Nephron progenitor cell (in vitro differentiated cells): ENCODE data around the gene RET.

ENCODE experiments used
- DNase-seq: peaks from one replicate; pipeline ENCODE4 v3.0.0; 2021
- H3K27ac Mint-ChIP-seq: 2 replicates; pipeline ENCODE4 v1.8.0; 2021; ENCODE audit warnings: mild to moderate bottlenecking, moderate library complexity, mixed read lengths
- H3K27me3 Mint-ChIP-seq: 2 replicates; pipeline ENCODE4 v1.8.0; 2021; ENCODE audit warnings: mild to moderate bottlenecking, low read depth, mixed read lengths; ENCODE audit not compliant: poor library complexity
- H3K36me3 Mint-ChIP-seq: 2 replicates; pipeline ENCODE4 v1.8.0; 2021; ENCODE audit warnings: low read depth, mixed read lengths
- H3K4me1 Mint-ChIP-seq: 2 replicates; pipeline ENCODE4 v1.8.0; 2021; ENCODE audit warnings: mixed read lengths
- H3K4me3 Mint-ChIP-seq: 2 replicates; pipeline ENCODE4 v1.8.0; 2021; ENCODE audit warnings: mild to moderate bottlenecking, moderate library complexity, mixed read lengths
- H3K9me3 Mint-ChIP-seq: 2 replicates; pipeline ENCODE4 v1.8.0; 2021; ENCODE audit warnings: mild to moderate bottlenecking, moderate library complexity, mixed read lengths
- TF ChIP-seq, protein P1 (sequence below): fragments of 200-600 bp; sonication (generic); IDR thresholded peaks from 2 replicates; pipeline ENCODE4 v1.5.0; 2021; ENCODE audit warnings: antibody characterized with exemption

The RET gene

DNA sequence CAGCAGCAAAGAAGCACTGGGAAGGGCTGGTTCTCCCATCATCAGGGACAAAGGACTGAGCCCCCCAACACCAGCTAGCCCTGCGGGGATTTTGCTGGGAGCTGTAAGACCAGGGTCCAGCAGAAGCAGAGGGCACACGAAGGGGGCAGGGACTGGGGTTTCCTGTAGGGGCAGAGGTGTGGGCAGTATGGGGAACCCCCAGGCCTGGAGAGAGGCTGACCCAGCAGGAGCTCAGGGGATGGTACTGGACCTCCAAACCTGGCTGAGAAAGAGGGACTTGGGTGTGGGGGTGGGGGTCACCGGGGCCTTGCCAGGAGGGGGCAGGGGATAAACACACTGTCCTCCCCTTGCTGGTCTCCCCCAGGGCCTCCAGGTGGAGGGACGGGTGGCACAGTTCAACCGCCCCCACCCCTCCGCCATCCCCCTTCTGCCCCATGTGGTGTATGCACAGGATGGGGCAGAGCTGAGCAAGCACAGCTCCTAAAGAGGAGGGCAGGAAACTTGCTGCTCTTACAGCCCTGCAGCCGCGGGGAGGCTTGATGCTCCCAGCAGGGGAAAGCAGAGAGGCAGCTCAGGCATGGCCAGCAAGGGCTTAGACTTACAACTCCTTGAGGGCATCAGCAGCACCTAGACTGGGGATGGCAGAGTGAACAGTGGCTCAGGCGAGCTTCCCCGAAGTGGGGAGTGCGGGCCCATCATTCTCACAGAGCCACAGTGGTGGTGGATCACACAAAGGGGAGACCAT lies 12.4 kb upstream of the RET start:
- no peak overlapping the region for H3K27ac Mint-ChIP-seq
- H3K27me3 Mint-ChIP-seq, result peaks cover 20% of the 10 kb centered on the region
- no peak for DNase-seq
- H3K4me3 Mint-ChIP-seq, result no peak overlapping the region
- TF ChIP-seq, protein P1, sequence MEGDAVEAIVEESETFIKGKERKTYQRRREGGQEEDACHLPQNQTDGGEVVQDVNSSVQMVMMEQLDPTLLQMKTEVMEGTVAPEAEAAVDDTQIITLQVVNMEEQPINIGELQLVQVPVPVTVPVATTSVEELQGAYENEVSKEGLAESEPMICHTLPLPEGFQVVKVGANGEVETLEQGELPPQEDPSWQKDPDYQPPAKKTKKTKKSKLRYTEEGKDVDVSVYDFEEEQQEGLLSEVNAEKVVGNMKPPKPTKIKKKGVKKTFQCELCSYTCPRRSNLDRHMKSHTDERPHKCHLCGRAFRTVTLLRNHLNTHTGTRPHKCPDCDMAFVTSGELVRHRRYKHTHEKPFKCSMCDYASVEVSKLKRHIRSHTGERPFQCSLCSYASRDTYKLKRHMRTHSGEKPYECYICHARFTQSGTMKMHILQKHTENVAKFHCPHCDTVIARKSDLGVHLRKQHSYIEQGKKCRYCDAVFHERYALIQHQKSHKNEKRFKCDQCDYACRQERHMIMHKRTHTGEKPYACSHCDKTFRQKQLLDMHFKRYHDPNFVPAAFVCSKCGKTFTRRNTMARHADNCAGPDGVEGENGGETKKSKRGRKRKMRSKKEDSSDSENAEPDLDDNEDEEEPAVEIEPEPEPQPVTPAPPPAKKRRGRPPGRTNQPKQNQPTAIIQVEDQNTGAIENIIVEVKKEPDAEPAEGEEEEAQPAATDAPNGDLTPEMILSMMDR, result no peak
- peaks cover 20% of the 10 kb centered on the region for H3K4me1 Mint-ChIP-seq
- H3K9me3 Mint-ChIP-seq, result no peaks in the 10 kb centered on the region
- no peaks in the 10 kb centered on the region for H3K36me3 Mint-ChIP-seq

DNA sequence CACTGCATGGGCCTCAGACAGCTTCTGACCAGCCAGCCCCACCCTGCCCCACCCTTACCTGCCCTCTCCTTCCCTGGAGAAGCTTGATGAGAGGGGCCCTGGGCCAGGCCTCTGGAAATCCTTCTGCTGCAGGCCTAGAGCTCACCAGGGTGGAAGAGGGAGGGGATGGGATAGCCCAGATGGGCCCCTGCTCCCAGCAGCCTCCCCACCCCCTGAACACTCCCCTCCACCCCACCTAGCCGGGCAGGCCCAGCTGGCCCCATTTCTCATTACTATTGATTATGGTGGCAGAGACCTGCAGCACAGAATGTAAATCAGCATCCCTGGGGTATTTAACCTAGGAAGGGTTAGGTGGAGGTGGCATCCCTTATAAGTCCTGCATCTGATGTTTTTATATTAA lies 11.6 kb upstream of the RET start:
- Mint-ChIP-seq H3K4me1 (peaks cover 16% of the 10 kb centered on the region), H3K27ac (no peak overlapping the region), H3K36me3 (no peaks in the 10 kb centered on the region), H3K4me3 (no peak overlapping the region), H3K9me3 (no peaks in the 10 kb centered on the region), H3K27me3 (peaks cover 15% of the 10 kb centered on the region)
- no peak for DNase-seq
- TF ChIP-seq, protein P1, result no peak

DNA sequence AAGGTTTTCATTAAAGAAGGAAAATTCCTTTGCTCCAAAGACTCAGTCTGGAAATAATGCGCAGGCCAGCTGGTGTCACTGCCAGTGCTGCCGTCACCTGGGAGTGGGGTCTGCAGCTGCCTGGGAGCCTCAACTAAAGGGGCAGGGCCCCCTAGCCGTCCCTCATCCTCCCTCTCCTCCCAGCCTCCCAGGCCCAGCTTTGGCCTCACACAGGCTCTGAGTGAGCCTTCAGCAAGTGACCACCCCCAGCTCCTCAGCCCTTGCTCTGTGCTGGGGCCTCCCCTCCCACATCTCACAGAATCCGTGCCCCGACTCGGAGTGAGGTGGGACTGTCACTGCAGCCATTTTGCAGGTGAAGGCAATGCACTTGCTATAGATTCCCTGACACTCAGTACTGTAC lies 11.1 kb upstream of the RET start:
- no peak overlapping the region for H3K4me3 Mint-ChIP-seq
- H3K4me1 Mint-ChIP-seq, result peaks cover 16% of the 10 kb centered on the region
- DNase-seq, result no peak
- H3K27ac Mint-ChIP-seq, result no peak overlapping the region
- TF ChIP-seq, protein P1, result no peak
- peaks cover 13% of the 10 kb centered on the region for H3K27me3 Mint-ChIP-seq
- no peaks in the 10 kb centered on the region for H3K36me3 Mint-ChIP-seq
- H3K9me3 Mint-ChIP-seq, result no peaks in the 10 kb centered on the region

DNA sequence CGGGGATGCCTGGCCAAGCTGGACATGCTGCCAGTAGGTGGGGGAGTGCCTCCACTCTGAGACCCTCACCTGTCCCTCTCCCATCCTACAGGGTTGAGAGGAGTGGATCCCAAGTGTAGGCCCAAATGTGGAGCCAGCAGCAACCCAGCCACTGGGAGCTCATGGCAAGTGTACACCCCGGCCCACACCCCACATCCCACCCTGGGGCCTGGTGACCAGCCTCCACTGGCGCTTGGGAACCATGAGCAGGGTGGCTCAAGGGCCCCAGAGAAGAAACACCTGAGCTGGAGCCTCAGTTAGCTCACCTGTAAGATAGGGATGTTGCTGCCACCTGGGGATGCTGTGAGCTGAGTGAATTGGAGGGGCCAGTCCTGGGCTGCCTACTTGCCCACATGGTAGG lies 10.4 kb upstream of the RET start:
- H3K36me3 Mint-ChIP-seq, result no peaks in the 10 kb centered on the region
- H3K4me1 Mint-ChIP-seq, result peaks cover 16% of the 10 kb centered on the region
- peaks cover 17% of the 10 kb centered on the region for H3K27me3 Mint-ChIP-seq
- TF ChIP-seq, protein P1, result no peak
- H3K9me3 Mint-ChIP-seq, result no peaks in the 10 kb centered on the region
- H3K27ac Mint-ChIP-seq, result no peak overlapping the region
- H3K4me3 Mint-ChIP-seq, result no peak overlapping the region
- no peak for DNase-seq

DNA sequence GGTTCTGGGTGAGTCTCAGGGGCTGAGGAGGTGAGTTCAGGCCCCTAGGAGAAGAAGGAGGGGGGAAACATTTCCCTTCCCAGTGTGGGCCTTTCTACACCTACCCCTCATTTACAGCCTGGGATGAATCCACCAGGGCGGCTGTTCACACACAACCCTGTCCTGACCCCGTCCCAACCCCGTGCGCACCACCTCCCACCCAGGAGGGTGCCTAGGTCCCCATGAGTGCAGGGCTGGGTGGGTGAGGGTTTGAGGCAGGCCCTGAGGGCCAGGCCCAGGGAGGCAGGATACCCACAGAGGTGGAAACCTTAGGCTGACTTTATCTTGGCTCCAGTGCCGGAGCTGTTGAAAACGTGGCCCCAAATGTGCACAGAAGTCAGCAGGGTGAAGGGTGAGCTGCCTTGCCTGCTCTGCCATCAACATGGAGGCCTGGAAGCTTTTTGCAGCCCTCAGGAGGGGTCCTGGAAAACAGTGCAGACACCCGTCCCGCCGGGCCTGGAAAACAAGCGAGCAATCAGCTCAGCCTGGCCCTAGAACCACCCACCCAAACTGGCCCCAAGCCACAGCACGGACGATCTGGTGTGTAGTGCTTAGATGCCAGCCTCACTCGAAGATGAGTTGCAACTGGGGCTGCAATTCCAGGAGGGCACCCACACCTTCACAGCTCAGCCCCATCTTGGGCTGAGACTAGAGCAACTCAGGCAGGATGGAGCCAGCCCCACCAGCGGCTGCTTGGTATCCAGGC lies 9.3 kb upstream of the RET start:
- H3K36me3 Mint-ChIP-seq, result no peaks in the 10 kb centered on the region
- TF ChIP-seq, protein P1, result no peak
- no peak overlapping the region for H3K4me3 Mint-ChIP-seq
- H3K27me3 Mint-ChIP-seq, result peaks cover 22% of the 10 kb centered on the region
- H3K27ac Mint-ChIP-seq, result no peak overlapping the region
- H3K9me3 Mint-ChIP-seq, result no peaks in the 10 kb centered on the region
- H3K4me1 Mint-ChIP-seq, result peaks cover 11% of the 10 kb centered on the region
- no peak for DNase-seq

DNA sequence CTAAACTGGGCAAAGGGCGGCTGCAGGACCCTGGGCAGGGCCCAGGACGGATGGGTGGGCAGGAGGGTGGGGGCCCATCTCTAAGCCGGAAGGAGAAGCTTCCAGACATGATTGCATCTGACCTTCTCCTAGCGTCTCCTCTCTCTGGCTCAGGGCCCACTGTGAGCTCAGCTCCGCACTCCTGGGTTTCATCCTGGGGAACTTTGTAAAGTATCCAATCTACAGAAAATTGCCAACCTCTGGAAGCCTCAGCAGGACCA lies 8.8 kb upstream of the RET start:
- Mint-ChIP-seq H3K4me3 (no peak overlapping the region), H3K4me1 (peaks cover 11% of the 10 kb centered on the region), H3K27ac (no peak overlapping the region), H3K36me3 (no peaks in the 10 kb centered on the region), H3K9me3 (no peaks in the 10 kb centered on the region), H3K27me3 (peaks cover 27% of the 10 kb centered on the region)
- no peak for DNase-seq
- TF ChIP-seq, protein P1, result no peak
